Suprapubic skin (tissue), 4 donors: ENCODE results near the gene BRPF3.

Source experiments
- POLR2A ChIP-seq, 2 donors: fragments of 450-650 bp; IDR thresholded peaks; one replicate each; pipeline ENCODE4 v1.6.1; 2017; ENCODE audit warnings: antibody characterized with exemption in 2 of 2, mild to moderate bottlenecking in 2 of 2, moderate library complexity in 2 of 2
- POLR2AphosphoS5 ChIP-seq, 3 donors: sonication (generic); formaldehyde crosslinking; IDR thresholded peaks; one replicate each; pipeline ENCODE4 v1.6.1; 2017; ENCODE audit warnings: antibody characterized with exemption in 3 of 3
- TF ChIP-seq, protein P1 (sequence below), 2 donors: fragments of 200-600 bp in 1 of 2; fragments of 450-650 bp in 1 of 2; sonication (generic) in 1 of 2; IDR thresholded peaks; one replicate each; pipeline ENCODE4 v1.5.1; 2016 to 2019; ENCODE audit warnings: antibody characterized with exemption in 2 of 2, mild to moderate bottlenecking in 1 of 2, moderate library complexity in 1 of 2

GRCh38 chr6:36246506-36247268 is 50.1 kb downstream of the BRPF3 start:
- TF ChIP-seq POLR2A (IDR thresholded peaks at IDR 0.05) (no peak), POLR2AphosphoS5 (IDR thresholded peaks at IDR 0.05) (no peak)
- TF ChIP-seq, protein P1, sequence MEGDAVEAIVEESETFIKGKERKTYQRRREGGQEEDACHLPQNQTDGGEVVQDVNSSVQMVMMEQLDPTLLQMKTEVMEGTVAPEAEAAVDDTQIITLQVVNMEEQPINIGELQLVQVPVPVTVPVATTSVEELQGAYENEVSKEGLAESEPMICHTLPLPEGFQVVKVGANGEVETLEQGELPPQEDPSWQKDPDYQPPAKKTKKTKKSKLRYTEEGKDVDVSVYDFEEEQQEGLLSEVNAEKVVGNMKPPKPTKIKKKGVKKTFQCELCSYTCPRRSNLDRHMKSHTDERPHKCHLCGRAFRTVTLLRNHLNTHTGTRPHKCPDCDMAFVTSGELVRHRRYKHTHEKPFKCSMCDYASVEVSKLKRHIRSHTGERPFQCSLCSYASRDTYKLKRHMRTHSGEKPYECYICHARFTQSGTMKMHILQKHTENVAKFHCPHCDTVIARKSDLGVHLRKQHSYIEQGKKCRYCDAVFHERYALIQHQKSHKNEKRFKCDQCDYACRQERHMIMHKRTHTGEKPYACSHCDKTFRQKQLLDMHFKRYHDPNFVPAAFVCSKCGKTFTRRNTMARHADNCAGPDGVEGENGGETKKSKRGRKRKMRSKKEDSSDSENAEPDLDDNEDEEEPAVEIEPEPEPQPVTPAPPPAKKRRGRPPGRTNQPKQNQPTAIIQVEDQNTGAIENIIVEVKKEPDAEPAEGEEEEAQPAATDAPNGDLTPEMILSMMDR (IDR thresholded peaks at IDR 0.05), result no peak
